Measurements from ENCODE around the gene GALNT1. TPM values are rescaled to one million over a fixed set of nuclear protein-coding genes. Genes with fewer than 3 reads are reported as not detected.
A peak's percentile ranks its signal among the peaks of the same experiment; 100 is the strongest.

GALNT1 gene
- total and polyA plus RNA-seq, 9 of the 15 experiments (the other 6 are each of a cell fraction or from before 2014, with no cell fraction given), result 14.4 to 54.1 (median 36.6) TPM

DNA sequence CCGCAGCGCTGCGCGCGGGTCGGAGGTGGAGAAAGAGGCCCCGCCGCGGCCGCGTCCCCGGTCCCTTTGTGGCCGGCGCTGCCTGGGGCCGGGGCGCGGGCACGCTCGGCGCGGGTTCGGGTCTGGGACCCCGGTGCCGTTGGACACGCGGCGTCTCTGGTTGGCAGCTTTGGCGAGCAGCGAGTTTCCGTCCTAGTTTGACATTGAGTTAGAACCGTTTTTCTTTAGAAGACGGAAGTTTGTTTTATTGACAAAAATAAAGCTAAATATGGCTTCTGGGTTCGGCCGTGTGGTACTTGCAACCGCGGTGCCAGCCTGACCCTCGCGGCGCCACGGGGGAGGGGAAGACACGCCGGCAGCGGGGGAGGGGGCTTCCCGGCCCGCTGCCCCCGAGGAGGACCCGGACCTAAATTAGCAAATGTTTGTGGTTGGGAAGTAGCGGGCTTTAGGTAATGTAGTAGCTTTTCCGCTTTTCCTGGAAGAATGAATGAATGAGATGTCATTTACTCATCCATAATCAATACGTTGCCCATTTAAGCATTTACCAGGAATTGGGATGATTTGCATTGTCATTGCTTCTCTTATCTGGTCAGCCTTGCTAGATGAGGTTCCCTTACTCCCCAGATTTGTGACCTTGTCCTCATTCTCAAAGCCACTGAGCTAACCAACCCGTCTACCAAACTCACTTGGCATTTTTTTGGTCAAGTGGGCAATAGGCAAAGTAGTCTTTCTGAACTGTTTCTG is 530 bp downstream of the GALNT1 start (continued):
- TF ChIP-seq CXXC5 (CRISPR knock-in tag; IDR thresholded peaks at IDR 0.05), result peak; percentile 37; the same call in 1 of the 2 replicates
- peak; percentile 64; the same call in 1 of the 2 replicates for TF ChIP-seq ZBTB7A (IDR thresholded peaks at IDR 0.05; ENCODE audit: borderline replicate concordance, control insufficient read depth, low read depth, low read length)
- peak in 1 of 2 experiments; percentile 62; a peak in 1 of 4 replicates for TF ChIP-seq RCOR1 (IDR thresholded peaks at IDR 0.05; ENCODE audit: borderline replicate concordance in 1 of 2, low read depth in 2 of 2, low read length in 2 of 2)
- no peak for TF ChIP-seq TEAD1 (CRISPR knock-in tag; IDR thresholded peaks at IDR 0.05)
- TF ChIP-seq MAFF (IDR thresholded peaks at IDR 0.05; ENCODE audit: low read length), result peak; percentile 23; the same call in 1 of the 2 replicates
- TF ChIP-seq, protein P1, sequence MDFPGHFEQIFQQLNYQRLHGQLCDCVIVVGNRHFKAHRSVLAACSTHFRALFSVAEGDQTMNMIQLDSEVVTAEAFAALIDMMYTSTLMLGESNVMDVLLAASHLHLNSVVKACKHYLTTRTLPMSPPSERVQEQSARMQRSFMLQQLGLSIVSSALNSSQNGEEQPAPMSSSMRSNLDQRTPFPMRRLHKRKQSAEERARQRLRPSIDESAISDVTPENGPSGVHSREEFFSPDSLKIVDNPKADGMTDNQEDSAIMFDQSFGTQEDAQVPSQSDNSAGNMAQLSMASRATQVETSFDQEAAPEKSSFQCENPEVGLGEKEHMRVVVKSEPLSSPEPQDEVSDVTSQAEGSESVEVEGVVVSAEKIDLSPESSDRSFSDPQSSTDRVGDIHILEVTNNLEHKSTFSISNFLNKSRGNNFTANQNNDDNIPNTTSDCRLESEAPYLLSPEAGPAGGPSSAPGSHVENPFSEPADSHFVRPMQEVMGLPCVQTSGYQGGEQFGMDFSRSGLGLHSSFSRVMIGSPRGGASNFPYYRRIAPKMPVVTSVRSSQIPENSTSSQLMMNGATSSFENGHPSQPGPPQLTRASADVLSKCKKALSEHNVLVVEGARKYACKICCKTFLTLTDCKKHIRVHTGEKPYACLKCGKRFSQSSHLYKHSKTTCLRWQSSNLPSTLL (IDR thresholded peaks at IDR 0.05), result no peak
- TF ChIP-seq KLF13 (tag; IDR thresholded peaks at IDR 0.05; ENCODE audit: borderline replicate concordance, low read depth), result 0 out of 2 replicates have a peak, but pooled peaks have one; percentile 9
- TF ChIP-seq SRSF1 (IDR thresholded peaks at IDR 0.05; ENCODE audit: low read depth, low read length), result no peak
- TF ChIP-seq CBFA2T3 (IDR thresholded peaks at IDR 0.05), result 0 out of 2 replicates have a peak, but pooled peaks have one; percentile 13
- TF ChIP-seq CHCHD3 (CRISPR knock-in tag; IDR thresholded peaks at IDR 0.05), result no peak
- no peak for TF ChIP-seq ZNF584 (CRISPR knock-in tag; IDR thresholded peaks at IDR 0.05; ENCODE audit: low read depth)
- TF ChIP-seq MAFG (tag; conservative IDR thresholded peaks at IDR 0.05), result peak; percentile 60; the same call in 1 of the 2 replicates
- TF ChIP-seq, protein P2, sequence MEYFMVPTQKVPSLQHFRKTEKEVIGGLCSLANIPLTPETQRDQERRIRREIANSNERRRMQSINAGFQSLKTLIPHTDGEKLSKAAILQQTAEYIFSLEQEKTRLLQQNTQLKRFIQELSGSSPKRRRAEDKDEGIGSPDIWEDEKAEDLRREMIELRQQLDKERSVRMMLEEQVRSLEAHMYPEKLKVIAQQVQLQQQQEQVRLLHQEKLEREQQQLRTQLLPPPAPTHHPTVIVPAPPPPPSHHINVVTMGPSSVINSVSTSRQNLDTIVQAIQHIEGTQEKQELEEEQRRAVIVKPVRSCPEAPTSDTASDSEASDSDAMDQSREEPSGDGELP (CRISPR knock-in tag; IDR thresholded peaks at IDR 0.05; ENCODE audit: borderline replicate concordance), result no peak
- TF ChIP-seq, protein P3, sequence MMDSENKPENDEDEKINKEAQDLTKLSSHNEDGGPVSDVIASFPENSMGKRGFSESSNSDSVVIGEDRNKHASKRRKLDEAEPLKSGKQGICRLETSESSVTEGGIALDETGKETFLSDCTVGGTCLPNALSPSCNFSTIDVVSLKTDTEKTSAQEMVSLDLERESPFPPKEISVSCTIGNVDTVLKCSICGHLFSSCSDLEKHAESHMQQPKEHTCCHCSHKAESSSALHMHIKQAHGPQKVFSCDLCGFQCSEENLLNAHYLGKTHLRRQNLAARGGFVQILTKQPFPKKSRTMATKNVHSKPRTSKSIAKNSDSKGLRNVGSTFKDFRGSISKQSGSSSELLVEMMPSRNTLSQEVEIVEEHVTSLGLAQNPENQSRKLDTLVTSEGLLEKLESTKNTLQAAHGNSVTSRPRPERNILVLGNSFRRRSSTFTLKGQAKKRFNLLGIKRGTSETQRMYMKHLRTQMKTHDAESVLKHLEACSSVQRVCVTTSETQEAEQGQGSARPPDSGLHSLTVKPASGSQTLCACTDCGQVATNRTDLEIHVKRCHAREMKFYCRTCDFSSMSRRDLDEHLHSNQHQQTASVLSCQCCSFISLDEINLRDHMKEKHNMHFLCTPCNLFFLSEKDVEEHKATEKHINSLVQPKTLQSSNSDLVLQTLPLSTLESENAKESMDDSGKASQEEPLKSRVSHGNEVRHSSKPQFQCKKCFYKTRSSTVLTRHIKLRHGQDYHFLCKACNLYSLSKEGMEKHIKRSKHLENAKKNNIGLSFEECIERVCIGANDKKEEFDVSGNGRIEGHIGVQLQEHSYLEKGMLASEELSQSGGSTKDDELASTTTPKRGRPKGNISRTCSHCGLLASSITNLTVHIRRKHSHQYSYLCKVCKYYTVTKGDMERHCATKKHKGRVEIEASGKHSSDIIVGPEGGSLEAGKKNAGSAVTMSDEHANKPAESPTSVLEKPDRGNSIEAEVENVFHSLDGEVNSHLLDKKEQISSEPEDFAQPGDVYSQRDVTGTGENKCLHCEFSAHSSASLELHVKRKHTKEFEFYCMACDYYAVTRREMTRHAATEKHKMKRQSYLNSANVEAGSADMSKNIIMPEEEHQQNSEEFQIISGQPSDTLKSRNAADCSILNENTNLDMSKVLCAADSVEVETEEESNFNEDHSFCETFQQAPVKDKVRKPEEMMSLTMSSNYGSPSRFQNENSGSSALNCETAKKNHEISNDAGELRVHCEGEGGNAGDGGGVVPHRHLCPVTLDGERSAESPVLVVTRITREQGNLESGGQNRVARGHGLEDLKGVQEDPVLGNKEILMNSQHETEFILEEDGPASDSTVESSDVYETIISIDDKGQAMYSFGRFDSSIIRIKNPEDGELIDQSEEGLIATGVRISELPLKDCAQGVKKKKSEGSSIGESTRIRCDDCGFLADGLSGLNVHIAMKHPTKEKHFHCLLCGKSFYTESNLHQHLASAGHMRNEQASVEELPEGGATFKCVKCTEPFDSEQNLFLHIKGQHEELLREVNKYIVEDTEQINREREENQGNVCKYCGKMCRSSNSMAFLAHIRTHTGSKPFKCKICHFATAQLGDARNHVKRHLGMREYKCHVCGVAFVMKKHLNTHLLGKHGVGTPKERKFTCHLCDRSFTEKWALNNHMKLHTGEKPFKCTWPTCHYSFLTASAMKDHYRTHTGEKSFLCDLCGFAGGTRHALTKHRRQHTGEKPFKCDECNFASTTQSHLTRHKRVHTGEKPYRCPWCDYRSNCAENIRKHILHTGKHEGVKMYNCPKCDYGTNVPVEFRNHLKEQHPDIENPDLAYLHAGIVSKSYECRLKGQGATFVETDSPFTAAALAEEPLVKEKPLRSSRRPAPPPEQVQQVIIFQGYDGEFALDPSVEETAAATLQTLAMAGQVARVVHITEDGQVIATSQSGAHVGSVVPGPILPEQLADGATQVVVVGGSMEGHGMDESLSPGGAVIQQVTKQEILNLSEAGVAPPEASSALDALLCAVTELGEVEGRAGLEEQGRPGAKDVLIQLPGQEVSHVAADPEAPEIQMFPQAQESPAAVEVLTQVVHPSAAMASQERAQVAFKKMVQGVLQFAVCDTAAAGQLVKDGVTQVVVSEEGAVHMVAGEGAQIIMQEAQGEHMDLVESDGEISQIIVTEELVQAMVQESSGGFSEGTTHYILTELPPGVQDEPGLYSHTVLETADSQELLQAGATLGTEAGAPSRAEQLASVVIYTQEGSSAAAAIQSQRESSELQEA (IDR thresholded peaks at IDR 0.05; ENCODE audit: low read depth), result no peak
- TF ChIP-seq KDM1A (IDR thresholded peaks at IDR 0.05), result peak; percentile 32 to 34; a peak in 2 of 4 replicates

Data from K562 (cell line).